Activated CD4-positive, alpha-beta T cell treated with anti-CD3 and anti-CD28 coated beads, Interleukin-2, Interleukin-6, amounts not matched to agents 100 ng/mL and 50 ng/mL, durations not matched to agents 16 hours and 8 hours (primary cell): ENCODE results near the gene NIT2.

Source experiments
- DNase-seq: peaks from one replicate; pipeline ENCODE4 v3.0.0-alpha.2; 2020

NIT2 gene

DNA sequence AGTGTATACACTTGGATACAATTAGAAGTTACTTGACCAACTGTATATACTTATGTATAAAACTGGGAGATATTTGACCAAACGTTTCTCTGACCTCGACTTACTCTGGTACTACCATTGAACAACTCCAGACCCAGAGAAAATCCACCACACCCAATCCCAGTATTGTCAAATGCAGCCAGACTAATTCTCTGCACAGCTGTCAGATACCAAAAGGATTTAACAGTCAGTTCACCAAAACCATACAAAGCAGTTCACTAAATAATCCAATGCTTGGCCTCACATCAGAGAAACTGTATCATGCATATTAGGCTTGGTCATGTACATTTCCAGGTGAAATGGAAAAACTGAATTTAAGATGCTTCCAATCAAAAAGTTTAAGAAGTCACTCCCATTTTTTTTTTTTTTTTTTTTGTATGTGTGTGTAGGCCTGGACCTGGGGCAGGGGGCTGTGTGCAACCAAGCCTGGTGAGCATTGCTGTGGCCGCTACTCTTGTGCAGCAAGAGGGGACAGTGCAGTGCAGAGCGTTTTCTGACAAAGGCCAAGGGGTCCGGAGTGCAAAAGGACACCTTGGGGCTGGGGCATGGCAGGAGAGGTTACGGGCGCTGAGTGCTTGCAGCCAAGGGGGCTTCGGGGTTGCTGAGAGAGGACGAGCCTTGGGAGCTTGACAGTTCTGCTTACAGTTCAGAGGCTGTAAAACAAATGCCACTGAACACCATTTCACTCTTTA is 64.9 kb downstream of the NIT2 start:
- no peak for DNase-seq

DNA sequence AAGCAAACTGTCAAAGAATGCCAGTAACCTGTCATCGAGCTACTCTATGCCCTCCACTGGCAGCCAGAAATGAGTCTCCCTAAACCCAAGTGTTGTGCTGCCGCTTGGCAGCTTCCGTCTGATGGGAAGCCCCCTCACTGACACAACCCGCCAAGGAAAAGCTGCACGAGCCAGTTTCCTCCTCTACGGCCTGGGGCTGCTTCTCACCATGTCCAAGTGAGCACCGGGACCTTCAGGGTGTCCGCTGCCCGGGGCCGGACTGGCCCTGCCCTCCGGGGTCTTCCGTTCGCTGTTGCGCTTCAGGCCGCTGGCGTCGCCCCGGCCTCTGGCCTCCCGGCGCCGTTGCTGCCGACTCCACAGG is 65.8 kb downstream of the NIT2 start:
- peak; percentile 61 for DNase-seq

- DNase-seq = peak; percentile 97
Observed at GRCh38 chr3:100400780-100401673, 66.5 kb downstream of the NIT2 start, which contains the start of the genes LNP1 and TOMM70. LNP1 (plus strand) TSS chr3:100401539; CDS start chr3:100429730, 28,191 bp downstream. TOMM70 (minus strand) TSS chr3:100401089; CDS start chr3:100400949, 140 bp downstream.

DNA sequence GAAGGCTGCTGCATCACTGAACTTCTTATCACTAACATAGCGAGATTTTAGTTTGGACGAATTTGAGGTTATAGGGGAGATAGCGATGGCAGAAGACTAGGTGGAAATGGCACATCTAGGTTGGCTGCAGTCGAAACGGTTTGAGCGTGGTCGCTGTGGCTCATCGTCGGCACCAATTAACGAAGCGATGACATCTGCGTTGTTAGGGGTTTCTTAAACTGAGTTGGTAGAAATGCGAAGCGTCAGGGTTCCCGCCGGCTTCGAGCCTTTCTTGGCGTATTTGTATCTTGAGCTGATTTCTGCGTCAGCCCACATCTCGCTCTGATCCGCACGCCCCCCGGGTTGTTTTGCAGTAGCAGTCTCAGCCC is 67.1 kb downstream of the NIT2 start:
- DNase-seq = peak; percentile 56

DNA sequence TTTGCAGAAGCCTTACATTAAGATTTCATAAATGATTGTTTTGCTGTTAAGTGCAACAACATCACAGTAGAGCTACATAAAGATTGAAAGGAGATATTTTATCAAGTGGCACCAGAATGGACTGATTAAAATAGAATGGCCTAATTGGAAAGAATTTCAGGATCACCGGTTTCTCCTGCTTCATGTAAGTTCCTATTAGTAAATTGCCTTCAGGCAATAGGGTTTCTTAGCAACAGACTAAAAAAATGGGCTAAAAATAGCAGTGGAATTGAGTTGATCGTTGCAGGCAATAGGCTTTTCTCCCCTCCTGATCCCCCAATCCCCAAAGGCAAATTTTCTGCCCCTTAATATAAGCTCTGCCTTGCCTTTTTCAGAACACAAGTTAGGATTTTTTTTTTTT is 67.7 kb downstream of the NIT2 start:
- DNase-seq = no peak

DNA sequence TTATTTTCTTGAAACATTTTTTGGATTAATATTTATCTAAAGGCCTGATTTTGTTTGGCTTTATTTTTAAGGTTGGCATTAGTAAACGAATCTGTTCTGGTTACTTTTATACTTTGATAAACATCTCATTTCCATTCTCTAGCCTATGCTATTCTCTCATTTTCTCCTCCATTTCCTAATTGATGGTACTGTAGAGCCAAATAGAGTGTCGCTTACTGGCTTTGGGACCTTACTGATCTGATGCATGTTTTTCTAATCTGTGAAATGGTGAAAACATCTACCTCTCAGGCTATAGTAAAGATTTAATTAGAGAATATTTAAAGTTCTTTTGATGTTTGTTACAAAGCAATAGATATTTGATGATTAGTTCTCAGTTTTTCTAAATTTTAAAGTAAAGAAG is 68.3 kb downstream of the NIT2 start:
- no peak for DNase-seq

GRCh38 chr3:100403362-100404249 is 69.0 kb downstream of the NIT2 start:
- peak; percentile 16 for DNase-seq

DNA sequence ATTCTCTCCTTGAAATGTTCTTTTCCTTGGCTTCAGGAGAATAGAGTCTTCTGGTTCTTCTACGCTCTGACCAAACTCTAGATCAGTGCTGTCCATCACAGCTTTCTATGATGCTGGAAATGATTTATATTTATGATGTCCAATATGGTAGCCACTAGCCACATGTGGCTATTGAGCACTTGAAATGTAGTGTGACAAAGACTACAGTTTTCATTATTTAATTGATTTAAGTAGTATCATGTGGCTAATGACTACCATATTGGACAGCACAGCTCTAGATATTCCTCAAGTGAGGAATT is 69.6 kb downstream of the NIT2 start:
- DNase-seq = no peak

- no peak for DNase-seq
Observed at GRCh38 chr3:100407164-100407563, 72.6 kb downstream of the NIT2 start.

DNA sequence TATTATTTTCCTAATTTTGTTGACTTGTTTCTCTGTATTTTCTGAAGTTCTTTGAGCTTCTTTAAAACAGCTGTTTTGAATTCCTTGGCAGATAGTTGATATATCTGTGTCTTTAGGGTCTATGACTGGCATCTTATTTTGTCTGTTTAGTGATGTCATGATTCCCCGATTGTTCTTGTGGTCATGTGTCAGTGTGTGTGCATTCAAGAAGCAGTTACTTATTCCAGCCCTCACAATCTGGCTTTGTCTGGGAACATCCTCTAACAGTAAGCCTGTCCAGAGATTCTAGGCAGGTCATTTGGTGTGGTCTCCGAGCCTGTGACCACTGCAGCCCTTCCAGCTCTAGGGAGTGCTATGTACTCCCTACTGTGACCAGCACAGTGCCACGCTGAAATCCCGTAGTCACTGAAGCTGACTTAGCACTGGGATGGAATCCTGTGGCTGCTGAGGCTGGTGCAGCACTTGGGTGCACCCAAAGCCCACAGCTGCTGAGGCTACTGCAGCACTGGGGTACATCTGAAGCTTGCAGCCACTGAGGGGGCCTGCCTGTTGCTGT is 73.5 kb downstream of the NIT2 start:
- no peak for DNase-seq
